Embryonic facial prominence (tissue), 1 donor: ENCODE measurements around the gene ARHGAP20.
A peak's percentile ranks its signal among the peaks of the same experiment; 100 is the strongest.

ENCODE experiments used
- DNase-seq: peaks from one replicate; pipeline ENCODE4 v3.0.0-alpha.2; 2016; ENCODE audit errors: extremely low spot score

Gene ARHGAP20, protein sequence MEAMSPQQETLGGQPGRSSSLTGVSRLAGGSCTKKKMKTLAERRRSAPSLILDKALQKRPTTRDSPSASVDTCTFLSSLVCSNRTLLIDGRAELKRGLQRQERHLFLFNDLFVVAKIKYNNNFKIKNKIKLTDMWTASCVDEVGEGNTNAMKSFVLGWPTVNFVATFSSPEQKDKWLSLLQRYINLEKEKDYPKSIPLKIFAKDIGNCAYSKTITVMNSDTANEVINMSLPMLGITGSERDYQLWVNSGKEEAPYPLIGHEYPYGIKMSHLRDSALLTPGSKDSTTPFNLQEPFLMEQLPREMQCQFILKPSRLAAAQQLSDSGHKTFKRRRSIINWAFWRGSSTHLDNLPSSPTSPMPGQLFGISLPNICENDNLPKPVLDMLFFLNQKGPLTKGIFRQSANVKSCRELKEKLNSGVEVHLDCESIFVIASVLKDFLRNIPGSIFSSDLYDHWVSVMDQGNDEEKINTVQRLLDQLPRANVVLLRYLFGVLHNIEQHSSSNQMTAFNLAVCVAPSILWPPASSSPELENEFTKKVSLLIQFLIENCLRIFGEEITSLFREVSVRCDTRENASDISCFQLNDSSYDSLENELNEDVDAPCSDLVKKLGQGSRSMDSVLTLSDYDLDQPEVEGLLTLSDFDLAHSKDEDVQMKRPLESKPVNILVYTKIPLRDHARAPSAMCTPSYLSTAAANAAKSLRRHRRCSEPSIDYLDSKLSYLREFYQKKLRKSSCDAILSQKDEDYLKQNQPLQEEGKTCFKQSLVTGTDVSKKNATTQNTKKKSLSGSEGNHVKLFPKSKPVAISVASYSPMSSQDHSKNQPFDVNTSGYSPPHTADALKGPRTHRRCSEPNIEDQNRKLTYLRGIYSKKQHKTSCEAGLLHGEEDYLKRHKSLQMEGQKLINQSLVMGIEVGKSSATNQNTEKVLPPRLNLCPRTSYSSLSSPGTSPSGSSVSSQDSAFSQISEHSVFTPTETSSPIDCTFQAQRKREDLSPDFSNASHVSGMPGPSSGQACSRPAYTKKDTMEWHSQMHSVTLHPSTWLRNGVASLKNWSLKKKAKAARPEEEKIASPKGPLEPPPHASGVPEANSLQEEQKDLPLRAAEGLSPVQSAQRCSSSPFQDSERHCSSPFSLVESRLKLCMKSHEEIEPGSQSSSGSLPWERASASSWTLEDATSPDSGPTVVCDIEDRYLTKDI

DNA sequence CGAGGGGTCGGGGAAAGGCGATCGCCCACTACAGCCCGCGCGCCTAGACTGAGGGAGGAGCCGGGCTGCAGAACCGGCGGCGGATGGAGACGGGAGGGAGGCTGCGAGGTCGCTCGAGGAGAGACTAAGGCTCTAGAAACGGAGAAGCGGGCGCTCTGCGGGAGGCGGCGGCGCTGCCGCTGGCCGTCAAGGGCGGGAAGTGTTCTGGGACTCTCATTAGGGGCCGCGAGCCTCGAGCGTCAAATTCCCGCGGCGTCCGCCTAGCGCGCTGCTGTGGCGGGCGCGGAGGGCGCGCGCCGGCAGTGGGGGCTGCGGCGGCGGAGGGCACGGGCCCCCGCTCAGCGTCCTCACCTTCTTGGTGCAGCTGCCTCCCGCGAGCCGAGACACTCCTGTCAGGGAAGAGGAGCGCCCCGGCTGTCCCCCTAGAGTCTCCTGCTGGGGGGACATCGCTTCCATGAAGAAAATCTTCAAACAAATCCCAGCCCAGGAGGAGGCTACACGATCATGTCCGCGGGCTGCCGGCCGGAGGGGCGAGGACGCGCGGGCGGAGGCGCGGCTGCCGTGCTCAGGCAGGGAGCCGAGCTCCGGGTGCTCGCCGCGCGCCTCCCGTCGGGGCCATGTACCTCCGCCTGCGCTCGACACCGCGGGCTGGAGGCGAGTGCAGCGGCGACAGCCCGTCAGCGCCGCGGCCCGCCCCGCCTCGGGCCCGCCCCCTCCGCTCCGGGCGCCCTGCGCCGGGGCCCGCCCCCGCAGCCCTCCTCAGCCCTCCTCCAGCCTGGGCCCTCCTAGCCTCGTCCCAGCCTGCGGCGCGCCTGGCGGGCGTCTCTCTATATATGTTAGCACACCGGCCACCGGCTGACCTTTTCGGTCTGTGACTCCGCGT, at the start of gene ARHGAP20:
Gene ARHGAP20, minus strand, starts transcription at position 662 of the 883 bp plus-strand sequence. Its CDS starts 206 bp downstream, at position 456.
- DNase-seq: peak; percentile 18

DNA sequence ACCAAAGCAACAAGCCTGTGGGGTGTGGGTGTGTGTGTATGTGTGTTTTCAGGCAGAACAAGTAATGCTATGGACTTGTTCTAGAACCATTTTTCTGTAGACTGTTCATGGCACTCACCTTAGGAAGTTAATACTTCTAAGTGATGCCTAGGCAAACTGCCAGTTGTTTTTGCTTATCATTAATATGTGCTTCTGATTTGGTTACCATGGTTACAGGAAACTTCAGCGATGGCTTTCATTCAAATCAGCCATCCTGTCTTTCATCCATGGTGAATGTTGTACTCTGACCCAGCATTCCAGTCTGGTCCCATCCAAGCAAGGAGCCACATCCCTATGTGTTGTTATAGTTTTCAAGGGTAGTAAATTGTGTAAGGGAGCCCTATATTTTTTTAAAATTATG, 49.8 kb upstream of the ARHGAP20 start:
- no peak for DNase-seq

DNA sequence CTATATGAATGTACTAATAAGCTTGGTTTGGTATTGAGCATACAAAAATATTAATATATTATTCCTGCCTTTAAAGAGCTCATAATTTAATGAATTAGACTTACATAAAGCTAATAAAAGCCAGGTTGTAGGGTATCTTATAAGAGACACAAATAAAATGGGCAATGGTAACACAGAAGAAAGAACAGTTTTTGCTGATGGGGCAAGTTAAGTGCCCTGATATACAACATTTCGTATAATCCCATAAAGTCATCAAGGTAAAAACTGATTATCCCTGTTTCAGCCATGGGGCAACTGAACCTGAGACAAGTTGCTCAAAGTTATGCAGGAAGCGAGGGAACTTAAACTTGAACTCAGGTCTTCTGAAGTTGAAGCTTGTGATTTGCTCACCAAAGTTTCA, 48.9 kb upstream of the ARHGAP20 start:
- DNase-seq: no peak

DNA sequence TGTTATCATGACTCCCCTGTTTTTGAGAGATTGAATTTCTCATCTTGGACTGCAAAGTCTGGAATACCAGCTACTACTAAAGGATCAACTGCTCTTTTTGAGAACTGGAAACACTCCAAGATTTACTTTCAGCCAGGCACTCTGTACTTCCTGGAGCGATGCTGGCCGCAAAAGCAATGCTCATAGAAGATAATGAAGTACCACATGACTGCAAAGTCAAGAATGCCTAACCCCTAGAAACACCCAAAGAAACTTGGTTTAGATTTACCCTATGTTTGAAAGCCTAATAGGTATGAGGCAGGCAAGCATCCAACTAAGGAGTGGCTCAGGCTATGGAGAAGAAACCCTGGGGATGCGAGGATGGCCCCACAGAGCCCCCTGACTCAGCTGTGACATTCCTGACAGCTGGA, 47.7 kb upstream of the ARHGAP20 start:
- DNase-seq: no peak

DNA sequence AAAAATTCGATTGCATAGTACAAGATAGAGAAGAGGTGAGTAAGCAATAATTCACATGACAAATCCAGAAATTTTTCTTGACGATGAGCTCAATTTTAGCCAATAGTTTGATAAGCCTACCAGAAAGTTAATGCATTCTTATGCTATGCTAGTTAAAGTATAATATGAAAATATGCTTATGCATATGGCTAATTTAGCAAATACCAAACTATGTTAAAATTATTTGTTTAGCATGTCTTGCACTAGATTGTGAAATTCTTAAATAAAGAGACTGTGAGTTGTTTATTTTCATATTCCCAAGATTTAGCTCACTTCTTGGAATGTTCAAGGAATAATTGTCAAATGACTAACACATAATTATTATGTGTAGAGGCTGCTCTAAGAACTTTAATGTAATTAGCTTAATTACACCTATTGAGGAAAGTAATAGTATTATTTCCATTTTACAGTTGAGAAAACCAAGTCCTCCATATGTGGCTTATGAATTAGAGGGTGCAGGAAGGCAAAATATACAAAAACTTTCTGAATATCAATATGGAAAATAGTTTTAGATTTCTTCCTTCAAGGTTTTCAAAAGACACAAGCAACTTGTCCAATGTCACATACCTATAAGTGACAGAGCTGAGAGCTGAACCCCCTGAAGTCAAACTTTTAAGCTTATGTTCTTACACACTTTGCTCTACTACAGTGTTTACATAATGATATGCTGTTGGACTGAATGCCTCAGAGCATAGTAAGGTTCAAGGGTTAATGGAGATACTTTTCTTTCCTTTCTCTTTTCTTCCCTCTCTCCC, 45.9 kb upstream of the ARHGAP20 start:
- DNase-seq: no peak

DNA sequence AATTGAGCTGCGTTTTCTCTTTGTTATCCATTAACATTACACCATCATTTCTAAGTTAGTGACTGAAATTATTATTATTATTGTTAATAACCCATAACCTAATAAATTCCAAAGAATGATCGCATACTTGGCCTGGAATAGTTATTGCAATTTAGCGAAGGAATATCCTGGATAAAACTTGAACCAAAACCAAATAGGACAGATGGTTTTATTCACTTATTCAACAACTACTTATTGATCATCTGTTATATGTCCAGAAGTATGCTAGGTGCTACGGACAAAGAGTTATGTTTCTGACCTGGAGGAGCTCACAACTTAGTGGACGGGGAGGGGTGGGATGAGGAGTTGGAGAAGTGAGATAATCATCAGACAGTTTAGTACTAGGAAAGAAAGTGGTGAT, 44.8 kb upstream of the ARHGAP20 start:
- no peak for DNase-seq

DNA sequence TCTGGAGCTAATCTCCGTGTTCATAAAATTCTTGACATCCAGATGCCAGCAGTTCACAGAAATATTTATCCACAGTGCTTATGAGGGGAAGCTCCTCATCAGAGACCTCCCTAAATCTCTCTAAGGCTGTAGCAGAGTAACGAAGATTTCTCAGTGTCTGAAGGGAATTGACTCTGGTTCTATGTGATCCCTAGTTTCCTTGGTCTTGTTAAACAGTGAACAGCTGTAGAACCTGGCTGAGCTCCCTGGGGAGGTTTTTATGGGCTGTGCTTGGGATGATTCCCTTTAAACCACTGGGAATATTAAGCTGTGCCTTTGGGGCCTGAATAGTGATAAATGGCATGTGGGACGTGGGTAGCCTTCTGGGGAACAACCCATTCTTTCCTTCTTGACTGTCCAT, 43.7 kb upstream of the ARHGAP20 start:
- no peak for DNase-seq

DNA sequence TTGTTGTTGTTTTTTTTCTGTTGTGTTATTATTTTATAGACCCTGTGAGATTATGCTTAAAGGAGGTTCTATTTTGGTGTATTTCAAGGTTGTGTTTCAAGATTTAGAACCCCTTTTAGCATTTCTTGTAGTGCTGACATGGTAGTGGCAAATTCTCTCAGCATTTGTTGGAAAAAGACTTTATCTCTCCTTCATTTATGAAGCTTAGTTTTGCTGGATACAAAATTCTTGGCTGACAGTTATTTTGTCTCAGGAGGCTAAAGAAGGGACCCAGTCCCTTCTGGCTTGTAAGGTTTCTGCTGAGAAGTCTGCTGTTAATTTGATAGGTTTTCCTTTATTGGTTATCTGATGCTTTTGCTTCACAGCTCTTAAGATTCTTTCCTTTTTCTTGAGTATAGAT, 40.7 kb upstream of the ARHGAP20 start:
- DNase-seq: no peak

DNA sequence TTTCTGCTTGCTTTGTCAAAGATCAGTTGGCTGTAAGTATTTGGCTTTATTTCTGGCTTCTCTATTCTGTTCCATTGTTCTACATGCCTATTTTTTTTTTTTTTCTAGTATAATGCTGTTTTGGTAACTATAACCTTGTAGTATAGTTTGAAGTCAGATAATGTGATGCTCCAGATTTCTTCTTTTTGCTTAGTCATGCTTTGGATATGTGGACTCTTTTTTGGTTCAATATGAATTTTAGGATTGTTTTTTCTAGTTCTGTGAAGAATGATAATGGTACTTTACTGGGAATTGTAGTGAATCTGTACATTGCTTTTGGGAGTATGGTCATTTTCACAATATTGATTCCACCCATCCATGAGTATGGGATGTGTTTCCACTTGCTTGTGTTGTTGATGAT, 37.9 kb upstream of the ARHGAP20 start:
- DNase-seq: no peak

DNA sequence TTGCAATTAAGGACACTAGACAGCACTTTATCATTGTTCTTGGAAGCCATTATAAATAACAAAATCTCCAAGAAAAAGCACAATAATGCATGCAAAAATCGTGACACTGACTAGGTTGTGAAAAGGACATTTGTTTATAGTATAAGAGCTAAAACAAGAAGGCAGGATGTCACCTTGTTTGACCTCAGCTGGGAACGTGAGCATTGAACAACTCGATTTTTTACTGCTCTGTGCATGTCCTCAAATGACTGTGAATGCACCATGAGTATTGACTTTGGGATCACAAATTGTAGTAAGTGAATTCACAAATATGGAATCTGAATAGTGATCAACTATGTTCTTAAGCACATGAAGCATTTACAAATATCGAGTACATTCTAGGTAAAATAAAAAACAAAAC, 35.3 kb upstream of the ARHGAP20 start:
- no peak for DNase-seq

DNA sequence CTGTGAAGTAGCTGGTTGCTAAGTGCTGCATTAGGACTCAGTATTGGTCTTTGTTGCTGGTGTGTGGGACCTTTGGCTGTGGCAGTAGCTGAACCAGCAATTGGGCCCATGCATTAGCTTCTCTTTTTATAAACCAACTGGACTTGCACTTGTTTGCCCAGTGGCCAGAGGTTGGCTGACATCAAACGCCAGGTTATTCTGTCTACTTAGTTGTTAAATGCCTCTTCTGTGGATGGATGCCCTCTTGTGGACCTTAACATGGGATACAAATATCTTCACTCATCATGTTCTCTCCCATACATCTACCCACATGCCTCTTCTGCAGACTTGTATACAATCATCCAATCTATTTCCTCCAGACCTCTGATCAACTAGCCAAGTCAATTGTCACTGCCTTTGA, 26.4 kb upstream of the ARHGAP20 start:
- DNase-seq: no peak

DNA sequence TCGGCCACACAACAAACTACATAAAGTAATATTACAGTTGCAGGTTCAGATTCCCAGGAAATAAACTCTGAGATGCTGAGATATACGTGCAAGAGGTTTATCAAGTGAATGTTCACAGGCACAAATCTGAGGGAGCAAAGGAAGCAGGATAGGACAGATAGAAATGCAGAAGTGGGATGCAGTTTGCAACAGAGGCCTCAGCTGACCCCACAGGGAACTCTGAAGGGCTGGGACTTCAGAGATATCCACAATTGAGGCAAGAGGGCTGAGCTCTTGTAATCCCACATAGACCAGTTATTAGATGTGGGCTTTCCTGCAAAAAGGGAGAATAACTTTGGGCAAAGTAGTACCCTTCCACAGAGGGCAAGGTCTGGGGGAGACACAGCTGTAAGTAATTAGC, 25.4 kb upstream of the ARHGAP20 start:
- DNase-seq: no peak

DNA sequence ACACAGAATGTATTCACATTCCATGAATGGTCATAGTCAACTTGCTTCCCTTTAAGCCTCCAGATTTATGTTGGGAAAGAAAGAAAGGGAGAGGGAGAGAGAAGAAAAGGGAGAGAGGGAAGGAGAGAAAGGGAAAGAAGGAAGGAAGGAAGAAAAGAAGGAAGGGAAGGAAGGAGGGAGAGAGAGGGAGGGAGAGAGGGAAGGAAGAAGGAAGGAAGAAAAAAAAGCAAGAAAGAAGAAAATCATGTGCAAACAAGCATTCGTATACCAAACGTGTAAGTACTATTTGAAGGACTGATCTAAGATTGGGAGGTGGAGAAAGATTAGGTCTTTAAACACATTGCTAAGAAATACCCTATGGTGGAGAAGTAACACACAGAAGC, 23.9 kb upstream of the ARHGAP20 start:
- DNase-seq: no peak

DNA sequence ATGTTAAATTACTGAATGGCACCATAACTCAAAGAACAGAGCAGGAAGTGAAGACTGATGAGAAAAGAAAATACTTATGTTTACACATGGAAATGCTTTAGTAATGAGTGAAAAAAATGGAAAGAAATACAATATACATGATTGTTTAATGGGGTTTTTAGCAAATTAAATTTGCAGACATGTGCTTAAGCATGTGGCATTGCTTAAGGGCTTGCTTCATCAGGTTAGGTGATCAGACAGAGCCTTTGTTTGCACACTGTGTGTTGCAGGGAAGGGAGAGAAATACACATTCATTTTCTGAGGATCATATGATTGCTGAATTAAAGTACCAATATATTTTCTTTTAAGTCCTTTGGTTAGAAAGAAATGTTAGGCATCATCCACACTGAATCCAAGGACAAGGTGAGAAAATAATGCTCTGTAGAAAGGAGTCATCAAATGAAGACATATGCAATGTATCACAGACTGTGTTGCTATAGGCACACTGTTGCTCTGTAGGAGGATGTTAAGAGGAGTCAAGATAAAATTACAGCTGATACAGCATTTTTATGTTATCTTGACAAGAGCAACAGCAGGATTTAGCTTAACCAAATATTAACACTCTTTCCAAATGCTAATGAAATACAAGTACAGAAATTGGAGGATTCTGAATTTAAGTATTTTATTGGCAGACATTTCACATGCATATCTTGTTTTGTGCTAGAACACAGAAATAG, 23.4 kb upstream of the ARHGAP20 start:
- no peak for DNase-seq

DNA sequence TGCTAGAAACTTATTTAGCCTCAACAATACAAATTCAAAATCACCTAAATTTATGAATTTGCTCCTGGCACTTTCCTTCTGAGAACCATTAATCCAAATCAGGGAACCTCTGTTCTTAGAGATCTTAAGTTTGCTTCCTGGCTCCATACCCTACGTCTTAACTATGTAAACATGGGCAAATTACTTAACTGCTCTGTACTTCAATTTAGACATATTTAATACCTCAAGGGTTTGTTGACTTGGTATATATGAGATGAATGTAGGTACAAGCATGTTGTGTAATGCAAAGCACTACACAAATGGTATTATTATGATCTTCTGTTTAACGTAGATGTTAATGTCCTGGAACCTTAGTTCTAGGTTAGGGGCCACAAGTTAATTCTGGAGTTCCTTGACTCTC, 22.6 kb upstream of the ARHGAP20 start:
- no peak for DNase-seq

DNA sequence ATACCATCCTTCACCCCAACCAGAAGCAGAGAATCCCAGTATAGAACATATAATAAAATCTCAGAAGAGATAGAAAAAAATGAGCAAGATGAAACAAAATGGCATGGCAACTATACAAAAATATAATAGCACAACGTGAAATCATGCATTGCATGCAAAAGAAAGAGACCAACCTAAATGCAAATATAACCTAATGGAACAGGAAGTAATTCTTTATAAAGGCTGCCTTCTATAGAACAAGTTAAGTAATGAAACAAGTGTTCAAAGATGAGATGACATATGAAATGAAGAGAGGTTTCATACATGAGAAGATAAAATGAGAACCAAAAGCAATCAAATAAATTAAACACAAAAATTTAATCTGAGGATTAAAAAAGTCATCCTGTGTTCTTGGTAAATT, 18.5 kb upstream of the ARHGAP20 start:
- no peak for DNase-seq

DNA sequence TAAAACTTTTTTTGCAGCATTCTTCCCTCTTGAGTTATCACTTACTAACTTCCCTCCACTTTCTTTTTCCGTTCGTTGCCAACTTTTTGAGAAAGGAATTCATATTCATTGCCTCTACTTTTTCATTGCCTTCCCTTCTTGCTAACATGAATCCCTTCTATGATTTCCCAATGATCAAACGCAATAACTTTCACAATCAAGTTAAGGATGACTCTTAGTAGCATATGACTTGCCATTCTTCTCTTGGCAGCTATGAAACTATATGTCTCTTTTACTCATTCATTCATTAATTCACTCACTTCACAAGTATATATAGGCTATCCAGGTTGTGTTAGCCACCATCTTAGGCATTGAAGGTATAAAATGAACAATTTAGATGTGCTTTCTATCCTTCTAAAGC, 16.6 kb upstream of the ARHGAP20 start:
- DNase-seq: no peak

DNA sequence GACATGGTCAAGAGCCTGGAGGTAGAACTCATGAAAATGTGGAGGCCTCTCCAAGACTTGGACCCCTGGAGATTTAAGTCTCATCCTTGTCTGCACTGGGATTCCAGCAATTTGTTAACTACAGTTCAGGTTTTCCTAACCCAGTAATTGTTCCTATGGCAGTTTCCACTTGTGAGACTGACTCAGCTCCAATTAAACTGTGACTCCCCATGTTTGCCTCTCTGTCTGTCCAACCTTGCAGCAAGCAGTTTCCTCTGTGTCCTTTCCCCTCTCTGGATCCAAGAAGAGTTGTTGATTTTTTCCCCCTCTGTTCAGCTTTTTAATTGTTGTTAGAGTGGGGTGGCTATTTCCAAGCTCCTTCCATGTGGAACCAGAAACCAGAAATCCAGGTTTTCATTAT, 16.2 kb upstream of the ARHGAP20 start:
- no peak for DNase-seq

DNA sequence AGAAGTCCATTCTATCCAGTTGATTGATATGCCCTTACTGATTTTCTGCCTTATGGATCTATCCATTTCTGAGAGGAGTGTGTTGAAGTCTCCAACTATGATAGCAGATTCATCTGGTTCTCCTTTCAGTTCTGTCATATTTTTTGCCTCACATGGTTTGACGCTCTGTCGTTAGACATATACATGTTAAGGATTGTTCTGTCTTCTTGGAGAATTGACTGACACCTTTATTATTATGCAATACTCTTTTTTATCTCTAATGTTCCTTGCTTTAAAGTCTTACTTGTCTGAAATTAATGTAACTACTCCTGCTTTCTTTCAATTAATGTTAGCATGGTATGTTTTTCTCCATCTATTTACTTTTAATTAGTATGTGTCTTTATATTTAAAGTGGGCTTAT, 12.1 kb upstream of the ARHGAP20 start:
- no peak for DNase-seq
